ENCODE data around the gene CPNE5. TPM values are rescaled to one million over a fixed set of nuclear protein-coding genes. Genes with fewer than 3 reads are reported as not detected.

CPNE5 gene
- total RNA-seq, 1 donor = 0.18 TPM

GRCh38 chr6:36759148-36759759 is 80.0 kb downstream of the CPNE5 start:
- TF ChIP-seq CTCF (IDR thresholded peaks at IDR 0.05; ENCODE audit: insufficient read depth, low read length) = peak; percentile 99
- H3K4me3 ChIP-seq (ENCODE audit: low read depth, low read length) = no peak overlapping the region
- peak; percentile 80 for DNase-seq (ENCODE audit: low read depth)

- no peak overlapping the region for H3K4me3 ChIP-seq (ENCODE audit: low read depth, low read length)
- DNase-seq (ENCODE audit: low read depth) = no peak
- TF ChIP-seq CTCF (IDR thresholded peaks at IDR 0.05; ENCODE audit: insufficient read depth, low read length) = no peak
Observed at GRCh38 chr6:36758516-36759147, 80.6 kb downstream of the CPNE5 start.

- H3K4me3 ChIP-seq (ENCODE audit: low read depth, low read length) = no peak overlapping the region
- no peak for TF ChIP-seq CTCF (IDR thresholded peaks at IDR 0.05; ENCODE audit: insufficient read depth, low read length)
- no peak for DNase-seq (ENCODE audit: low read depth)
Observed at GRCh38 chr6:36757943-36758508, 81.2 kb downstream of the CPNE5 start.

DNA sequence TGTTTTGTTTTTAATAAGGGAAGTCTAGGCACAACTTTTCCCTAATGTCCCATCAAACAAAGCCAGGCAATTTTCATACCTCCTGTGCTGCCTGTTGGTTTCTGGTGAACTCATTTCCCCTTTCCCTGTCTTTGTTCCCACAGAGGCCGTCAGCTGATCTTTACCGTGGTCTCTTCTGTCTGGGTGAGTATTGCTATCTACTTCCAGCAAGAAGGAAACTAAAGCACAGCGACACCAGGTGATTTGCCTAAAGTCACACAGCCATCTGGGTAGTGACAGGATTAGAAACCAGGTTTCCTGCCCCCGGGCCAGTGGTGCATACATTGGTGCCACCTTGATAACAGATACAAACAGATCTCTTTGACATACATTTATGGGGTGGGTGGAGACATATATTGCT is 82.0 kb downstream of the CPNE5 start:
- H3K4me3 ChIP-seq (ENCODE audit: low read depth, low read length) = no peak overlapping the region
- DNase-seq (ENCODE audit: low read depth) = no peak
- TF ChIP-seq CTCF (IDR thresholded peaks at IDR 0.05; ENCODE audit: insufficient read depth, low read length) = no peak

DNA sequence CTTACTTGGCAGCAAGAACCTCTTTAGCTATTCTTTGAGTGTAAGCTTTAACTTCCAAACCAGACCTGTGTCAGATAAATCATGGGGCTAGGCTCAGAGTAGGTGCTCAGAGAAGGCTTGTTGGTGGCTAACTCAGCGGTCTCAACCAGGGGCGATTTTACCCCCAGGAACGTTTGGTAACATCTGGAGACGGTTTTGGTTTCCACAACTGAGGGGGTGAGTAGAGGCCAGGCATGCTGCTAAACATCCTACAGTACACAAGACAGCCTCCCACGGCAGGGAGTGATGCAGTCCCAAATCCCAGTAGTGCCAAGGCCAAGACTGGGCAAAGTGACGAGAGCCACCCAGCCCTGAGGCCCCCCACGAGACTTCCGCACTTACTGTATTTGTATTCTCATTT is 82.5 kb downstream of the CPNE5 start:
- TF ChIP-seq CTCF (IDR thresholded peaks at IDR 0.05; ENCODE audit: insufficient read depth, low read length) = no peak
- no peak overlapping the region for H3K4me3 ChIP-seq (ENCODE audit: low read depth, low read length)
- no peak for DNase-seq (ENCODE audit: low read depth)

DNA sequence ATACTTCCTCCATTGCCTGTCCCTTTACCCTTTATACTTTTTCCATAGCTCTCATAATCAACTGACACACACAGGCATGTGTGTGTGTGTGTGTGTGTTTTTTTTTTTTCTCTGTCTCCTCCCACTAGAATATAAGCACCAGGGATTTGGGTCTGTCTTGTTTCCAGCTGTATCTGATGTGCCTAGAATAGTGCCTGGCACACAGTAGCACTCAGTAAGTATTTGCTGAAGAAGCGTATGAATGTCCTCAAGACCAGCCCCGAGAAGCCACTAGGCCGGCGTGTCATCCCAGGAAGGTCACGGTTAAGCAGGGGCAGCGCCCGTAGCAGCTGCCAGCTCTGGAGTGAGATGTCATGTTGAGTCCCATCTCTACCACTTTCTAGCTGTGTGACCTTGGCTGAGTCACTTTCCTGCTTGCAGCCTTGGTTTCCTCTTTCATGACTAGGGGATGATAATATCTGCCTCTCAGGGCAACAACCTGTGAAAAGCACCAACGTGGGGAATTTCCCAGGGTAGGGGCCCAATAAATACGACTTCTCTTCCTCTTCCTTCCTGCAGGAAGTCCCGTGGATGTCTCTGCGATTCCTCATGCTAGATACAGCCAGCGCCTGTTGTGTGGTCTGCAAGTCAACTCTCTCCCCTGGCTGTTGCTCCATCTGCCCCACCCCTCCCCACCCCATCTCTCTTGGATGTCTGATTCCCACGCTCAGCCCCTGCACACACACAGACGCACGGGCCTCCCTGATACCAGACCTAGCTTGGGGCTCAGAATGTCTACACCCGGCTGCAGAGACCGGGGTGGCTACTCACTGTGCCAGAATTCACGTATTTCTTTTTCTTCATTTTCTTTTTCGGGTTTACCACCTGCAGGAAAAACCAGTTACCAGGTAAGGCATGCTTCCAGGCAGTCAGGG is 83.6 kb downstream of the CPNE5 start:
- peak; percentile 9 for DNase-seq (ENCODE audit: low read depth)
- H3K4me3 ChIP-seq (ENCODE audit: low read depth, low read length) = no peak overlapping the region
- TF ChIP-seq CTCF (IDR thresholded peaks at IDR 0.05; ENCODE audit: insufficient read depth, low read length) = no peak

Measured in fibroblast of the aortic adventitia (primary cell).